Stomach (tissue), 9 donors: ENCODE measurements around the gene ULK4. TPM values are rescaled to one million over a fixed set of nuclear protein-coding genes. Genes with fewer than 3 reads are reported as not detected.
A peak's percentile ranks its signal among the peaks of the same experiment; 100 is the strongest.

ENCODE experiments used
- DNase-seq, 2 donors: peaks; one replicate each; pipeline versions ENCODE4 v3.0.0 to v3.0.0-alpha.2; 2013 to 2019
- H3K27ac ChIP-seq, 5 donors: fragments of 200-600 bp in 4 of 5; sonication (generic) in 4 of 5; one replicate each; pipeline ENCODE4 v1.5.1; 2013 to 2019; ENCODE audit warnings: mild to moderate bottlenecking in 1 of 5, moderate library complexity in 1 of 5
- H3K27me3 ChIP-seq, 3 donors: fragments of 200-600 bp; sonication (generic); one replicate each; pipeline ENCODE4 v1.5.1; 2017 to 2019; ENCODE audit warnings: mixed run types in 1 of 3
- H3K36me3 ChIP-seq, 4 donors: fragments of 200-600 bp; sonication (generic); 1 replicate in 3 of 4; 2 replicates in 1 of 4; pipeline ENCODE4 v1.5.1; 2016 to 2019
- H3K4me1 ChIP-seq, 4 donors: fragments of 200-600 bp; sonication (generic); one replicate each; pipeline ENCODE4 v1.5.1; 2016 to 2019
- H3K4me3 ChIP-seq, 4 donors: fragments of 200-600 bp; sonication (generic) in 3 of 4; one replicate each; pipeline ENCODE4 v1.5.1; 2016 to 2019; ENCODE audit warnings: mild to moderate bottlenecking in 1 of 4
- H3K9me3 ChIP-seq, 4 donors: fragments of 200-600 bp; sonication (generic); one replicate each; pipeline ENCODE4 v1.5.1; 2016 to 2019
- CTCF ChIP-seq, 7 experiments: fragments of 450-650 bp in 4 of 7; fragments of 200-600 bp in 3 of 7; sonication (generic) in 3 of 7; IDR thresholded peaks; one replicate each; pipeline ENCODE4 v1.5.1; 2016 to 2019; ENCODE audit warnings: antibody characterized with exemption in 7 of 7, control low read depth in 2 of 7, mild to moderate bottlenecking in 1 of 7
- EP300 ChIP-seq: sonication (generic); formaldehyde crosslinking; IDR thresholded peaks from one replicate; pipeline ENCODE4 v1.6.1; 2017; ENCODE audit warnings: antibody characterized with exemption
- POLR2A ChIP-seq, 4 donors: fragments of 450-650 bp; IDR thresholded peaks; one replicate each; pipeline ENCODE4 v1.6.1; 2016; ENCODE audit warnings: antibody characterized with exemption in 4 of 4, control low read depth in 2 of 4, mild to moderate bottlenecking in 1 of 4, moderate library complexity in 1 of 4
- POLR2AphosphoS5 ChIP-seq, 3 donors: sonication (generic); formaldehyde crosslinking; IDR thresholded peaks; one replicate each; pipeline ENCODE4 v1.6.1; 2016; ENCODE audit warnings: antibody characterized with exemption in 3 of 3
- WGBS, 5 donors: extraction: QIAGEN DNeasy Blood & Tissue Kit in 3 of 5; methylation state at CpG; one replicate each; pipeline versions ENCODE4 v1.1.5 to v1.1.7; 2013 to 2018; 5-methylcytosine and 5-hydroxymethylcytosine counted together
- intact Hi-C: fragments of 100-400 bp; cut with DNase I; formaldehyde crosslinking; loops from one replicate; pipeline ENCODE4 v1.15.1; 2023; ENCODE audit warnings: low total_unique reads
- polyA plus RNA-seq, 3 donors: library from polyadenylated mRNA; stranded (reverse); fragments of 200-250 nt; gene quantifications; one replicate each; pipeline ENCODE4 v1.2.3, GENCODE V29; 2013
- total RNA-seq, 5 donors: library from RNA; depleted of rRNA; stranded (reverse); fragments of >200 nt; gene quantifications; one replicate each; pipeline versions ENCODE4 v1.1.0 to v1.2.3, GENCODE V29; 2014 to 2016
- donor health status: healthy with polysubstance abuse.
- donor health status: Bipolar disorder and iron deficiency.
- donor health status: healthy.

The ULK4 gene
- total and polyA plus RNA-seq, 8 donors, result 1.6 to 150 (median 7.4) TPM

GRCh38 chr3:41295740-41296139 lies 666.2 kb downstream of the ULK4 start:
- H3K27ac ChIP-seq, result no peak overlapping the region
- H3K36me3 ChIP-seq, result no peaks in the 10 kb centered on the region
- no peak for TF ChIP-seq POLR2A (IDR thresholded peaks at IDR 0.05)
- TF ChIP-seq POLR2AphosphoS5 (IDR thresholded peaks at IDR 0.05), result no peak
- no peak for TF ChIP-seq EP300
- no peak for TF ChIP-seq CTCF (IDR thresholded peaks at IDR 0.05)
- no peaks in the 10 kb centered on the region for H3K9me3 ChIP-seq
- H3K4me1 ChIP-seq, result no peaks in the 10 kb centered on the region
- intact Hi-C loops, result no loop called here
- H3K27me3 ChIP-seq, result no peaks in the 10 kb centered on the region
- H3K4me3 ChIP-seq, result no peak overlapping the region
- DNase-seq, result no peak
- 55 to 91% (median 87%) methylated on average over 3 of the region's 3 CpGs for WGBS, 5 donors

- WGBS, 5 donors, result 74 to 95% (median 86%) methylated on average over 1 of the region's 1 CpG
- intact Hi-C loops, result no loop called here
- Histone ChIP-seq H3K4me3 (no peak overlapping the region), H3K36me3 (no peaks in the 10 kb centered on the region), H3K4me1 (no peaks in the 10 kb centered on the region), H3K9me3 (no peaks in the 10 kb centered on the region), H3K27ac (no peak overlapping the region), H3K27me3 (no peaks in the 10 kb centered on the region)
- no peak for DNase-seq
- TF ChIP-seq POLR2A (IDR thresholded peaks at IDR 0.05), result no peak
- TF ChIP-seq EP300, result no peak
- no peak for TF ChIP-seq POLR2AphosphoS5 (IDR thresholded peaks at IDR 0.05)
- no peak for TF ChIP-seq CTCF (IDR thresholded peaks at IDR 0.05)
These were observed 668.7 kb downstream of the ULK4 start for GRCh38 chr3:41293169-41293681.

- peak in 1 of 2 donors; percentile 23 for DNase-seq
- Histone ChIP-seq H3K4me1 (no peaks in the 10 kb centered on the region), H3K4me3 (no peak overlapping the region), H3K27ac (no peak overlapping the region), H3K36me3 (no peaks in the 10 kb centered on the region), H3K9me3 (no peaks in the 10 kb centered on the region), H3K27me3 (no peaks in the 10 kb centered on the region)
- TF ChIP-seq POLR2AphosphoS5 (IDR thresholded peaks at IDR 0.05) (no peak), EP300 (no peak), CTCF (IDR thresholded peaks at IDR 0.05) (no peak), POLR2A (IDR thresholded peaks at IDR 0.05) (no peak)
- intact Hi-C loops, result no loop called here
- 81 to 91% (median 88%) methylated on average over 4 of the region's 4 CpGs for WGBS, 5 donors
These were observed 671.2 kb downstream of the ULK4 start for GRCh38 chr3:41290736-41291135.

GRCh38 chr3:41290306-41290705 lies 671.6 kb downstream of the ULK4 start:
- Histone ChIP-seq H3K27ac (no peak overlapping the region), H3K4me3 (no peak overlapping the region), H3K36me3 (no peaks in the 10 kb centered on the region), H3K4me1 (no peaks in the 10 kb centered on the region), H3K9me3 (no peaks in the 10 kb centered on the region), H3K27me3 (no peaks in the 10 kb centered on the region)
- DNase-seq, result no peak
- TF ChIP-seq CTCF (IDR thresholded peaks at IDR 0.05), result no peak
- TF ChIP-seq EP300, result no peak
- TF ChIP-seq POLR2AphosphoS5 (IDR thresholded peaks at IDR 0.05), result no peak
- TF ChIP-seq POLR2A (IDR thresholded peaks at IDR 0.05), result no peak
- 95 to 100% (median 98%) methylated on average over 2 of the region's 2 CpGs for WGBS, 5 donors
- intact Hi-C loops, result no loop called here
